ENCODE measurements around the gene CD300LB.

Gene CD300LB

DNA sequence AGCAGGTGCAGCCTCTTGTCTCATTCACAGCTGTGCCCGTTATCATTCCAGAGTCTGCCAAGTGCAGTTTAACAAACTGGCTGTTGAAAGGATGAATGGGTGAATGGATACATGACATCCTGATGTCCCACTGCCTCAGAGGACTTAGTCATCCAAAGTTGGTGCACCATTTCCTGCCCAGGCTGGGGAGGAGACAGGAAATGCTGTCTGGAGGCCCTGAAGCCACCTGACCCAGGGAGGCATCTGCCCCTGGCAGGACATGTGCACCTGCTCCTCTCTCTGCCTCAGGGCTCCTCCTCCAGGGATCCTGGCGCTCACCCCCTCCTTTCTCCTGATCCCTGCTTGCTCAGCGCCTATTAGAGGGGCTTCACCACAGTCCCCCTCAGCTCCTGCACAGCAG lies 16.5 kb upstream of the CD300LB start:
- no peak for DNase-seq

DNA sequence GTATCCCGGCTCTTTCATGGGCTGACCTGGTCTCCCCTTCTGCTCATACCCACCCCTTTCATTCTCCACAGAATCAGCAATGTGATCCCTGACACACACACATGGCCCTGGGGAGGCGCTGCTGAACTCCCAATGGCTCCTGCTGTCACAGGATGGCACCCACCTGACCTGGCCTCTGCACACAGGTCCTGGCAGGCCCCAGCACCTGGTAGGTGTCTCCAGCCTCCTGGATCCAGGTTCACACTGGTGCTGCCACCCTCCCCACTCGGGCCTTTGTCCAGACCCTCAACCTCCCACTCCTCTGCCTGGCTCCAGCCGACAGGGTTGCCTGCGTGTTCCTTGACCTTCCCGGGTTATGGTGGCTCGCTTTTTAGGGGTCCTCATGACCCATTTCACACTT lies 16.0 kb upstream of the CD300LB start:
- DNase-seq, result no peak

DNA sequence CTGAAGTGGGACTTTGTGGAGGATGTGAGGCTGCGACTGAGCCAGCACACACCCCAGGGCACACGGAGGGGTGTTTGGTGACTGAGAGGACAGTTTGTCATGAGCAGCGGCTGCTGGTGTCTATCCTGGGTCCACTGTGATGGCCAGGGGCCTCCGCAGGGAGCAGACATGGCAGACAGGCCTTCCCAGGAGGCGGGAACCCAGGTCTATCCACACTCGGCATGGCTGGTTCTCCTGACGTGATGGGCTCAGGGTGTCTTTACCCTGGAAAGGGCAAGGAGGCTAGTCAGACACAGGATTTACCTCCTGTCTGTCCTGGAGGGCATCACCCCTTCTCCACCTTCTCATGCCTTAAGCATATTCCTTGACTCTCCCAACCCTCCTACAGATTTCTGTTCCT lies 15.3 kb upstream of the CD300LB start:
- no peak for DNase-seq

DNA sequence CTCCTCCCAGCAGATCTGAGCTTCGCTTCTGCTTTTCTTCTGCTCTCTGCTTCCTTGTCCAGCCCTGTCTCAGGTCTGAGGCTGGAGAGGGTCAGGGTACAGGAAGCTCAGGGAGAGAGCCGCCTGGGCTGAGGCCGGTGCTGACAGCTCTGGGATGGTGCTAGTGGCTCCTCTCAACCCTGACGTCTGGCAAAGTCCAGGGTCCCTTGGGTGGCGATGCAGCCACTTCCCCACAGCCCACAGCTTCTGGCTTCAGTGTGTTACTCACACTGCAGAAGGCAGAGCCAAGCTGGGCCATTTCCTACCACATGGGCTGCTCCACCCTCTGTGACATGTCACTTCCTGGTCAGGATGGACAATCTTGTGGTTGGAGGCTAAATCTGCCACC lies 14.6 kb upstream of the CD300LB start, which contains the start of gene CD300C:
Gene CD300C (minus strand): TSS at position 273 of the 388 bp plus-strand sequence. CDS start 333 bp downstream, outside the sequence.
- DNase-seq, result no peak

DNA sequence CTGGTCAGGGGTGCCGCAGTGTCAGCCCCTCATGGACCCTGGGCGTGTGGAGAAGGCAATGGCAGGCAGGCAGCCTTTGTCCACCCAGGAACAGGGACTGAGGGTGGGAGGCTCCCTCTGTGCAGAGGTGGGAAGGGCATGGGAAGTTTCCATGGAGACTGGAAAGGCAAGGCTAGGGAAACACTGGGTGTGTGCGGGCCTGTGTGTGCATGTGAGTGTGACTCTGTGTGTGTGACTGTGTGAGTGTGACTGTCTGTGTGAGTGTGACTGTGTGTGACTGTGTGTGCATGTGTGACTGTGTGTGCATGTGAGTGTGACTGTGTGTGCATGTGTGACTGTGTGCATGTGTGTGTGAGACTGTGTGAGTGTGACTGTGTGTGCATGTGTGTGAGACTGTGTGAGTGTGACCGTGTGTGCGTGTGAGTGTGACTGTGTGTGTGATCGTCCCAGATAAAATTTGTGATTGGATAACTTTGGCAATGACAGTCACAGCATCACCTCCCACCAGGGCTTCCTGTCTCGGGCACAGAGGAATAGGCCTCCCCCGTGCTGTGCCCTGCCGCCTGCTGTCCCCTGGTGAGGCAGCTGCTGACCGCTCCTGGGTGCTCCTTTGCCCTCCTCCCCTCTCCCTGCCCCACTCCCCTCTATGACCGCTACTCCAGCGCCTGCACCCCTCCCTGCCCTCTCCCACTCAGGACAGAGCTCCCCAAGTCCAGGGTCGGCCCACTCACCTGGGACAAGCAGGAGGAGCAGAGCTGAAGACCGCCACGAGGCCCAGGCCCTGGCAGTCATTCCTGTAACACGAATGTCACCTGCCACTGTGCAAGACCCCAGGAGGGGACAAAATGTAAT lies 13.9 kb upstream of the CD300LB start:
- DNase-seq, result no peak

DNA sequence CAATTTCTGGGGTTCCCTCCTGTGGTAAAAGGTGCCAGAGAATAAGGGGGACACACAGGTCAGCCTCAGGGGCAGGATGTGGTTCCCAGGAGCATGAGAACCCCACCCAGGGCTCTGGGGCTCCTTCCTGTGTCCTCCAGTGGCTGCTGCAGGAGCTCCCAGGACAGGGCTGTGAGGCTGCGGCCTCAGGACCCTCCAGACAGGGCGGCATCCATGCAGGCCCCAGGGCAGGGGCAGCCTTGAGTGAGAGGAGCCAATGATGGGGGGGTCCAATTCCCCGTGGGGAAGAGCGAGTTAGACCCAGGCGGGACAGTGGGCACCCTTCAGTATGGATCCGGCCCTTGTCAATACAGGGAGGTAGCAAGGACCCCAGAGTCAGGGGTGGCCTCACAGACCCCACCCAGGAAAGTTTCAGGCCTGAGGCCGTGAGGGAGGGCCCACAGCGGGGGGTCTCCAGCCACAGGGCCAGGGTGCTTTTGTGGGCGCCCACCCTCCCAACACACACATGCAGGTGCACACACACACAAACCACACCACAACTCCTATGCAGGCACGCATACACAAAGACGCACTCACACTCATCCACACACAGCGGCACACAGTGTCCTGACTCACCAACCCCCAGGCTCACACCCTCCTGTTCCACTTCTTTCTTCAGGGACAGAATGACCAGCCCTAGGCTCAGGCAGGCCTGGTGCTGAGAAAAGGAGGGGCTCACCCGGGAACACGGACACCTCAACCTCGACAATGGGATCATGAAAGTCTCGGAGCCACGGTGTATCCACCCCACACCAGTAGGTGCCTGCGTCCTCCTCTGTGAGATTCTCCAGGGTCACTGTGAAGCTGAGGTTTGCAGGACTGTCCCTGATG lies 12.9 kb upstream of the CD300LB start:
- DNase-seq, result no peak

DNA sequence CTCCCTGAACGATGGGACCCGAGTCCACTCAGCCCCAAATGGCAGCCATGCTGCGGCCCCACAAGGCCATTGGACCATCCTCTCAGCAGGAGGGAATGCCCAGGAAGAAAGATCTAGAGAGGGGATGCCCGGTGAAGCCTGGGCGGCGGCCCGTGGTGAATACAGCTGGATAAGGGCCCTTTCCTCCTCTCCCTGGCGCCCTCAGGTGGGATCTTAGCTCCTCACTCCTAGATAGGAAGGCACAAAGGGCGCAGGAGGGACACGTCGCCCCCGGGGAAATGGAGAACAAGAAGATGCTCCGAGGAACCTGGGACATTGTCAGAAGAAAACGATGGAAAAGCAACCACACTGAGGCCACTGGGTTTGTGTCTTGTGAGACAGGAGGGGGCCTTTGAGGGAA lies 12.1 kb upstream of the CD300LB start:
- DNase-seq, result no peak

DNA sequence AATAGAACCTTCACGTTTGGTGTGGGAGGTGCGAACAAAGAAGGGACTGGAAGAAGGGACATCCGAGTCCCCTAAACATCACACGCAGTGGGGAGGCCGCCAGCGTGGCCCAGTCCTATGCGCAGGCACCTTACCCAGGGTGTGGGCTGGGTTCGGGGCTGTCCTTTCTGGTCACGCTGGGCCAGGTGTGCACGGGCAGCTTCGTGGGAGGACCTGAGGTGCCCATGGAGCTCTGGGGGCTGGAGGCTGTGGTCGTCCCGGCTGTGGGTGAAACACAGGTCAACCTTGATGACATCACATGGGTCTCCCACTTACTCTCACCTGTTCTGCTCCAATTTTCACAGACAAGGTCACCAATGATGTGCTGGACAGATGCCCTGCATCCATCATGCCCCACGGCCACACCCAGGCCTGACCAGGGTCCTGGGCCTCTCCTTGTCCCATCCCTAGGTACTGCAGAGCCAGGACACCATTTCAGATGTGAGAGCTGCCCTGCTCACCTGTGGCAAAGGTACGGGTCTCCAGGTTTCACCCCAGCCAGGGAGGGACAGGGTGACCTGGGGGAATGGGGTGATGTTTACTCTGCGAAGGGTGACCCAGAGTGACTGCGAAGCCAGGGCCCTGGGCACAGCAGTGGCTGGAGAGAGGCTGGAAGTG lies 11.6 kb upstream of the CD300LB start:
- DNase-seq, result no peak

DNA sequence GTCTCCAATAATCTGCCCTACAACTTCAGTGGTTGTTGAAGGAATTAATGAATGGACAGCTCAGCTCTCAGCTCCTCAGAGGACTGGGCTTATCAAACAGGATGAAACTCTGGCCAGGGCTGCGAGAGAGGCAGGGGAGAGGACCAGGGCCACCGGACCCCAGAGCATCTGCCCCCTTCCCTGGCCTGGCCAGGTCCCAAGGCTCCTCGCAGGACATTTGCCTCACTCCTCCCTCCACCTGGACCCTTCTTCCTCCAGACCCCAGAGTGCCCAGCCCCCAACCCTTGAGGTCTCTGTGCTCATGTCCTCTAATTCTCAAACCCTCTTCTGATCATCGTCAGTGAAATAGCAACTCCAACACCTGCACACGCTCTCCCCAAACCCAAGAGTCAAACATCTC lies 10.9 kb upstream of the CD300LB start:
- DNase-seq, result no peak

DNA sequence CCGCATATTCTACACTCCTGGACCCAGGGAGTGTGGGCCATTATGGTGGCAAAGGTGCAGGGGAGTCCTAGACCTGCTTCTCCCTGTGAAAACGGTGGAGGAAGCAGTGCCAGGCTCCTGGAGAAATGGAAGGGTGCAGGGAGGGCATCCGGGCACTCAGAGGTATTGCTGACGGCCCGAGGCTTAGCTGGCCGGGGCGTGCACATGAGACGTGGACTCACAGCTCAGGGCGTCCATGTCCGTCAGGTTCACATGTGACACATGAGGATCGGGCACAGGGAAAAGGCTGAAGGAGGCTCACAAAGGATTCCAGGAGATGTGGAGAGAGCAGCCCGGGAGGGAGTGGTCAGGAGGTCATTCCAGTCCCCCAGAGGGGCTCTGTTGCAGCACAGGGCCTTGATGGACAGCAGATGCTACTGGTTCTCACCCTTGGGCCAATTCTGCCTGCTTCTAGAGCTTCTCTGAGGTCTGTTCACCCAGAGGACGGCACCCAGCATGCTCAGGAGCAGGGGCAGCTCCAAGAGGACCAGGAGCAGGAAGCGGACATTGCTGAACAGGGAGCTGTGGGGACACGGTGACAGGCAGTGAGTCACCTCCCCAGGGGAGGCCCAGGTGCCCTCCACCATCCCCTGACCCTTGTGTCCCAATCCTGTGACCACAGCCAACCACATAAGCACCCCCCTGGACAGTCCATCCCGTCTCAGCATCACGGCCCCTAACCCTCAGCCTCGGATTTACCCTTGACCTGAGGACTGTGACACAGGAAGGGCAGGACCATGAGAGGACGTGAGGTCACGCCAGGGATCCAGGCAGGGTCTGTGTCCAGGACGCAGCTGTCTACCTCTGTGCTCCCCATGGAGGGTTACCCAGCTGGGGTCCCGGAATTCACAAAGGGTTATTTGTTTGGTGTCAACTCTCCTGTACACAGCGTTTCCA lies 10.2 kb upstream of the CD300LB start:
- DNase-seq, result no peak

DNA sequence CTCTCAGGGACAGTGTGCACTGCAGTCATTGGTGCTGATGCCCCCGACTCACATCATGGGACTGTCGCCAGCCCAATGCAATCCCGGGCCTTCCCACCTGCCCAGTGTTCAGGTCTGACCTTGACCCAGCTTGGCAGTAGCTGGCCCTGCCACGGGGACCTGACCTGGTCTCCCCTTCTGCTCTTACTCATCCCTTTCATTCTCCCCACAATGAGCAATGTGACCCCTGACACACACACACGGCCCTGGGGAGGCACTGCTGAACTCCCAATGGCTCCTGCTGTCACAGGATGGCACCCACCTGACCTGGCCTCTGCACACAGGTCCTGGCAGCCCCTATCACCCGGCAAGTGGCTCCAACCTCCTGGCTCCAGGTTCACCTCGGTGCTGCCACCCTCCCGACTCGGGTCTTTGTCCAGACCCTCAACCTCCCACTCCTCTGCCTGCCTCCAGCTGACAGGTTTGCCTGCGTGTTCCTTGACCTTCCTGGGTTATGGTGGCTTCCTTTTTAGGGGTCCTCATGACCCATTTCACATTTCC lies 8.1 kb upstream of the CD300LB start:
- no peak for DNase-seq

DNA sequence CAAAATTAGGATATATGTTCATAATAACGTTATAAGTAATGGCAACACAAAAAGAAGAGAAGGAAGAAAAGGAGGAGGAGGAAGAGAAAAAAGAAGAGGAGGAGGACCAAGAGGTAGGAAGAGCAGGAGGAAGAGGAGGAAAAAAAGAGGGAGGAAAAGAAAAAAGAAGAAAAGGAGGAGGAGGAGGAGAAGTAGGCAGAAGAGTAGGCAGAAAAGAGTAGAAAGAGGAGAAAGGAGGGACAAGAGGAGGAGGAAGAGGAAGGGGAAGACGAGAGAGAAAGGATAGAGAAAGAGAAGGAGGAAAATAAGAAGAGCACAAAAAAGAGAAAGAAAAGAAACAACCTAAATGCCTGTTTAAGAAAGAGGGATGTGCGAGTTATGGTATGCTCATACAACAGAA lies 5.6 kb upstream of the CD300LB start:
- no peak for DNase-seq

DNA sequence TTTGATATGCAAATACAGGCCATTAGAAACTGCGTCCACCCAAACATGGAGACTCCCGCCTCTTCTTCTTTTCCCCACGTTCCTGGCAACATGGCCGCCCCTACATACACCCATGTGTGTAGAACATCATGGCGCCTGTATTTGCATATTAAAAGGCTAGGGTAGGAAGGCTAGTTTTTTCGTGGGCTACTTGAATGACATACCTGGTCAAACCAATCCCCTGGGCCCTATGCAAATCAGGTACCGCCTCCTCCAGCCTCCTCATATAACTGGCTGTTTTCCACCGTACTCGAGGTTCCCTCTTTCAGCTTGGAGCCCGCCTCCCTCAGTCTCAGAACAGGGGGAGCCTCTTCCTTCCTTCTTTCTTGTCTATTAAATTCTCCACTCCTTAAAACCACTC lies 840 bp upstream of the CD300LB start:
- no peak for DNase-seq

DNA sequence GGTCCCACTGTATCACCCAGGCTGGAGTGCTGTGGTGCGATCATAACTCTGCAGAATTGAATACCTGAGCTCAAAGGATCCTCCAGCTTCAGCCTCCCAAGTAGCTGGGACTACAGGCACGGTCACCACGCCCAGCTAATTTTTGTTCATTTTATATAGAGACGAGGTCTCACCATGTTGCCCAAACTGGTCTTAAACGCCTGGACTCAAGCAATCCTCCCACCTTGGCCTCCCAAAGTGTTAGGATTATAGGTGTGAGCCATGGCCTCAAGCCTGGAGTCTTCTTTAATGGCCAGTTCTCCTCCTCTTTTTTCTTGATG lies 484 bp downstream of the CD300LB start:
- no peak for DNase-seq

DNA sequence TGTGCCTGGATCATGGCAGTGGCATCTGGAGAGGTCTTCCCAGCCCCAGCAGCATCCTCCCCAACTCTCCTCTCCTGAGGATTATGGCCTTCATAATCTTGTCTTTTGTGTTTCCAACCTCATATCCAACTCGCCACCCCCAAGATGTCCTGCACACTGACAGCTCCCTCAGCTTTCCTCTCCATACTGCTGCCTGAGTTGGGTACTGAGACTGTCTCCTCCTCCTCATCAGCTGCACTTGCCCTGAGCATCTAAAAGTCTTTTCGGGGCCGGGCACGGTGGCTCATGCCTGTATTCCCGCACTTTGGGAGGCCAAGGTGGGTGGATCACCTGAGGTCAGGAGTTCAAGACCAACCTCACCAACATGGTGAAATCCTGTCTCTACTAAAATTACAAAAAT lies 2.0 kb downstream of the CD300LB start:
- DNase-seq, result no peak

DNA sequence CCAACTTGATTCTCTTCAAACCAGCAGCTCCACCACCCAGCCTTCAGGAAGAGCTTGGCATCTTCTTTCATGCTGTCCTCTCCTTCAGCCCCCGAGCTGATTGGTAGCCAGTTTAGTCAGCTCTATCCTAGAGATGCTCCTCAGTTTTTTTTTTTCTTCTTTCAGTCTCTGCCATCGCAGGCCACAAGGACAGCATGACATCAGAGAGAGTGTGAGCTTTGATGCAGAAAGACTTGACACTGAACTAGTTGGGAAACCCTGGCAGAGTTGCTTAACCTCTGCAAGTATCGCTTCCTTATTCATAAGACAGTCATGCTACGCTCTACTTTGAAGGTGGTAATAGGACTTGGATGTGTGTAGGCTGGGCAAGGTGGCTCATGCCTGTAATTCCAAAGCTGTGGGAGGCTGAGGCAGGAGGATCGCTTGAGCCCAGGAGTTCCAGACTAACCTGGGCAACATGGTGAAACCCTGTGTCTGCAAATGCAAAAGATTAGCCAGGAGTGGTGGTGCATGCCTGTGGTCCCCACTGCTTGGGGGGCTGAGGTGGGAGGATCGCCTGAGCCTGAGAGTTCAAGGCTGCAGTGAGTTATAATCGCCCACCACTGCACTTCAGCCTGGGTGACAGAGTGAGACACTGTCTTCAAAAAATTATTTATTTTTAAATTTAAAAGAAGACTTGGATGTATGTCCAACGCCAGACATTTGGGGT lies 2.6 kb downstream of the CD300LB start:
- no peak for DNase-seq

DNA sequence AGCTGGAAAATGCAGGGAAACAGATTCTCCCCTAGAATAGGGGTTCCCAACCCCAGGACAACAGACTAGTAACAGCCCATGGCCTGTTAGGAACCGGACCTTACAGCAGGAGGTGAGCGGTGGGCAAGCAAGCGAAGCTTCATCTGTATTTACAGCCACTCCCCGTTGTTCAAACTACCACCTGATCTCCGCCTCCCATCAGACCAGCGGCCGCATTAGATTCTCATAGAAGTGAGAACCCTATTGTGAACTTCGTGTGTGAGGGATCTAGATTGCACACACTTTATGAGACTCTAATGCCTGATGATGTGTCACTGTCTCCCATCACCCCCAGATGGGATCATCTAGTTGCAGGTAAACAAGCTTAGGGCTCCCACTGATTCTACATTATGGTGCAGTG lies 3.5 kb downstream of the CD300LB start:
- DNase-seq, result no peak

DNA sequence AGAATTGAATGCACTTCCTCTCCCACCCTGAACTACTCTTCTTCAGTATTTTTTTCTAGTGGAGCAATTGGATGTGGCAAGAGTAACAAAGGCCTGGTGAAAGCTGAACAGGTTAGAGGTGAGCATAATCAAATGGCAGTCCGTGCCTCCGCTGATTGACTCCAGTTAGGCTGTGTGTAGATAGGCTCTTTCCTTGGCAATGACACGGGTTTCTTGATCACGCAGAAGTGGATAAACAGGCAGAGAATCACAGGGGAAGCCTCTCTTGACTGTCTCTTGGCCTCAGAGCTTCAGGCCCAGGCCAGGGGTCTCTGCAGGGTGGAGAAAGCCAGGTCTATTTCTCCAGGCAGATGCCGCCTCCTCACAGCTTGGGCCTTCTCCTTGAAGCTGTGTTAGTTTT lies 4.2 kb downstream of the CD300LB start:
- DNase-seq, result no peak

DNA sequence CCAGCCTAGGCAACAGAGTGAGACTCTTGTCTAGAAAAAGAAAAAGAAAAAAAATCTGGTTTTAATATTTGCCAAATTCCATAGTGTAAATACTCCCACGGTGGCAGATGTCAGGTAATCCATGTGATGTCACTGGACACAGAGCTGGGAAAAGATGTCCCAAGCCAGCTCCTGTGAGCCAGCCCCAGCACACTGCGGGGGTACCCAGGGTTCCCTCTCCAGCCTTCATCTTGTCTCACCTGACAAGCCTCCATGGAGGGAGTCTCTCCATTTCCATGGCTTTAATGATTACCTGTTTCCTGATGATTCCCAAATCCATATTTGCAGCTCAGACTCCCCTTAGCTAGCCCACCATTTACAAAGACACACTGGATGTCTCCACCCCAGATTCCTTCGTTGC lies 4.6 kb downstream of the CD300LB start:
- DNase-seq, result no peak

DNA sequence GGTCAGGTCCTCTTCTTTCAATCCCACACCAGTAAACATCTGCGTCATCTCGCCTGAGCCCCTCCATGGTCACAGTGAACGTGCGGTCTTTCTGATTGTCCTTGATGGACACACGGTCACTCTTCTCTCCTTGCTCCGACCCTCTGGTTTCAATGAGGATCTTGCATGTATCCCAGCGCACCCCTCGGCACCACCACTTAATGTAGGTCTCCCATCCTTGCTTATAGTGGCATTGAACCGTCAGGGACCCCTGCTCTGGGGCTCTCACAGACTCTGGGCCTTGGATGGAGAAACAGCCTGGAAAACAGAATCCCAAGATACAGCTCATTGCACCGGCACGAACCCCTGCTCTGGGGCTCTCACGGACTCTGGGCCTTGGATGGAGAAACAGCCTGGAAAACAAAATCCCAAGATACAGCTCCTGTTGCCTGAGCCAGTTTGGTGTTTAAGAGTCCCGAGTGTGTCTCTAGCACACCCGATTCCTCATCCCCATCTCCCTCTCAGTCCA lies 5.4 kb downstream of the CD300LB start:
- DNase-seq, result no peak

DNA sequence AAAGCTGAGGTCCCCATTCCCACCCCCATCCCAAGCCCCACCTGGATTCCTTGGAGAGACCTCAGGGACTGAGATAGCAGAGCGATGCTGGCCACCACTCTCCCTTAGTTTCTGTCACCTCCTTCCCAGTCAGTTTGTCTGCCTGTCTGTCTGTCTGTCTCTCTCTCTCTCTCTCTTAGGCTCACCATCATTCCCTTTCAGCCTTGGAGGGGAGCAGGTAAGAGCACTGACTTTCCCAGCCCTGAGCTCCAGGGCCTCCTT lies 5.9 kb downstream of the CD300LB start:
- no peak for DNase-seq
